ENCODE data around the gene SLC26A2.
A peak's percentile ranks its signal among the peaks of the same experiment; 100 is the strongest.

SLC26A2 gene

DNA sequence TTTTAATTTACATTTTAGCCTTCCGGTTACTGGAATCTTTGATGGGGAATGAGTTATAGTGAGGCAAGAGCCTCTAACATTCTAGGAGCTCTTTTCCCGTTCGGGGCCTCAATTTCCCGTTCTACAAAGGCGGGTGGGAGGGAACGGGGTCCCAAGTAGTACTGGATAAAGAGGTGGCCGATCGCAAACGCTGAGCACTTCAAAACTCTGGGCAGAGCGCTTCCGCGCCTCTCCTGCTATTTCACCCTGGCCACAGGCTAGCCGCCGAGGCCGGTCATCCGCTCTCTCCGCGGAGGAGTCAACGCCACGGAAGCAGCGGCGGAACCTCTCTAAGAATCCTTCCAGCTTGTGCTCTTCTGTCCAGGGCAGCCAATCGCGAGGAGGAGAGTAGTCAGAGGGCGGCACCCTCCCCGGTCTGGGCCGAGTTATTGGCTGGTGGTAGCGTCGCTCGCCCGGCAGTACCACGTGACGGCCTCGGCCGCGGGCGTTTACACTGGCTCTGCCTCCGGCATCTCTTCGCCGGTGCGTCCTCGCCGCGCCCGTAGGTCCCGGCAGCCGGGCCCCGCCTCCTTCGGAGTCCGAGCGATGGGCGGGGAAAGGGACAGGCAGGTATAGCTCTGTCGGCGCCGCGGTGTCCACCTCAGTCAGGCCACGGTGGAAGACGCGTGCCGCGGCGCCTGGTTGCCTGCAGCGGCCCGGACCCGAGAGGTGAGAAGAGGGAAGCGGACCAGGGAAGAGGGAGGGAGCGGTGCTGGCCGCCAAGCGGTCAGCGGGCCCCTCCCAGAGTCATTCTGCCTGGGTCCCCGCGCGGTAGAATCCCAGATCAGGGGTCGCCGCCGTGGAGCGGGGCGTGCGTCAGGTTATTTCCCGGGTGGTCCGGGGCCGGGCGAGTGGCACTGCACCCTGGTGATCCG, at the start of gene SLC26A2:
SLC26A2 (plus strand) TSS at position 487 of the 914 bp plus-strand sequence. CDS start 16,895 bp downstream, outside the sequence.
- DNase-seq (ENCODE audit: low read depth): peak; percentile 99

DNA sequence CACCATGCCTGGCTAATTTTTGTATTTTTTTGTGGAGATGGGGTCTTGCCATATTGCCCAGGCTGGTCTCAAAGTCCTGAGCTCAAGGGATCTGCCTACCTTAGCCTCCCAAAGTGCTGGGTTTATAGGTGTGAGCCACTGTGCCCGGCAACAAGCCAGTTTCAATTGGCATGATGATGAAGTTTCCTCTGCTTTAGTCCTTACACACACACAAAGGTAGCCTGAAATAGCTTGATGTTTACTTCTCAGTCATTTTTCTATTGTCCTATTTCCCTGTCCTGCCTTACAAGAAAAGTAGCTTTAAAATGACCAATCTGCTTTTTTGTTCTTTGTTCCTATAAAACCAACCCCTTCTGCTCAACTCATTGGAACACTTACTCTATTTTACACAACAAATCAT, 49.5 kb upstream of the SLC26A2 start:
- no peak for DNase-seq (ENCODE audit: low read depth)

DNA sequence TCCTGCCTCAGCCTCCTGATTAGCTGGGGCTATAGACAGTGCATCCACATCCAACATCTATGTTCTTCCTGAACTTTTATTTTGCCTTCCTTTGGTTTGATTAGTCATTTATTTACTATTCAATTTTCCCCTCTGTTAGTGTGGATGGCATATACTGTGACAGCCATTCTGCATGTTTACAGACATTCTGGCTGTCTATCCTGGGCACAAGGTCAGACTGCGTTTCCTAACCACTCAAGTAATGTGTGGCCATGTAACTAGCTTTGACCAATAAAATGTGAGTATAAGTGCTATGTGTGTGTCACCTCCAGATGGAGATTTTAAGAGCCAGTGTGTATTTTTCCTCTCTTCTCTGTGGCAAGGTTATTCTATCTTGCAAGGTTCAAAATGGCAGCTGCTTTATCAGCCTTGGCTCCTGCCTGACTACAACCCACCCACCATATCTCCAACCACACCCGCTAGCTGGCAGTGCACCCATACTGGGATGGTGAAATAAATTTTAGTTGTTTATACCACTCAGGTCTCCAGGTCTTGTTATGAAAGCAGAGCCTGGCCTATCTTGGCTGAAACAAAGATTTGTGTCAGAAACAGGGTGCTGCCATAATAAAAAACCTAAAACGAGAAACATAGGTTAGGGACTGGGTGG, 48.2 kb upstream of the SLC26A2 start:
- DNase-seq (ENCODE audit: low read depth): no peak

DNA sequence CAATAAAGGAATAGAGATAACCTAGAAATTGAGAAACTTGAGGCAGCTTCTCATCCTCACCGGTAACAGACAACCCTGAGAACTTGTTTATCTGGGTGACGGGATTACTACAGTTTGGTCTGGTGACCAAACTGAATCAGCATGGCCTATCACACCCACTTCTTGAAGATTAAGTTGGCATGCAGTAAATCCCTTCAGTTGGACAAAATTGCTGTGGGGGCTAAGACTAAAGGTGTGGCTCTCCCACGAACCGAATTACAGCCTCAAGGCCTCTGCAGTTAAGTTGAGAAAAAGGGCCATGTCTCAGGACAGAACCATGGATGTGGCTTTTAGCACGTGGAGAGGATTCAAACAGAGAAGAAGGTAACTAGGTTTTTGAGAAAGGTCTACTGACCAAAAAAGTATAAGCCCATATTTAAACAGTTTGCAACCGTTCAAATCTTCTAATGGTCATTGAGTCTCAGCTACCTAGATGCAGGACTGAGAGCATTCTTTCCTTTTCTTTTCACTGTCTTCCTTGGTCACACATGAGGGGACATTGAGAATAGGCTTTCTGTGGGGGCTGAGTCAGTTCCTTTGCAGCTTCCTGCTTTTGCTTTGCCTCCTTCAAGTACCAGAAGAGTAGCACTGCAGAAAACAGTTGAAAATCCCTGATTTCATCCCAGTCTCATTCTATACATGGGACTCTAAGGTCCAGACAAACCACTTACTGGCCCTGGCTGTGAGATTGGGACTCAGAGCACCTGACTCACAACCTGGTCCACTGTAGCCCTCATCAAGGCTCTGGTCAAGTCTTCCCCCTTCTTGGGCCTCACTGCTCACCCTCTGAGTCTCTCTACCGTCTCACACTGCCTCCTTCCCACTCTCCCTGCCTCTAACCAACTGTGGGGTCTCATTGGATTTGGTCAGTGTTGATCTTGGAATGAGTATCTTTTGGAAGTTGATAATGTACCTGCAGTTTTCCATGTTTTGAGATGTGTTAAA, 46.8 kb upstream of the SLC26A2 start:
- DNase-seq (ENCODE audit: low read depth): no peak

DNA sequence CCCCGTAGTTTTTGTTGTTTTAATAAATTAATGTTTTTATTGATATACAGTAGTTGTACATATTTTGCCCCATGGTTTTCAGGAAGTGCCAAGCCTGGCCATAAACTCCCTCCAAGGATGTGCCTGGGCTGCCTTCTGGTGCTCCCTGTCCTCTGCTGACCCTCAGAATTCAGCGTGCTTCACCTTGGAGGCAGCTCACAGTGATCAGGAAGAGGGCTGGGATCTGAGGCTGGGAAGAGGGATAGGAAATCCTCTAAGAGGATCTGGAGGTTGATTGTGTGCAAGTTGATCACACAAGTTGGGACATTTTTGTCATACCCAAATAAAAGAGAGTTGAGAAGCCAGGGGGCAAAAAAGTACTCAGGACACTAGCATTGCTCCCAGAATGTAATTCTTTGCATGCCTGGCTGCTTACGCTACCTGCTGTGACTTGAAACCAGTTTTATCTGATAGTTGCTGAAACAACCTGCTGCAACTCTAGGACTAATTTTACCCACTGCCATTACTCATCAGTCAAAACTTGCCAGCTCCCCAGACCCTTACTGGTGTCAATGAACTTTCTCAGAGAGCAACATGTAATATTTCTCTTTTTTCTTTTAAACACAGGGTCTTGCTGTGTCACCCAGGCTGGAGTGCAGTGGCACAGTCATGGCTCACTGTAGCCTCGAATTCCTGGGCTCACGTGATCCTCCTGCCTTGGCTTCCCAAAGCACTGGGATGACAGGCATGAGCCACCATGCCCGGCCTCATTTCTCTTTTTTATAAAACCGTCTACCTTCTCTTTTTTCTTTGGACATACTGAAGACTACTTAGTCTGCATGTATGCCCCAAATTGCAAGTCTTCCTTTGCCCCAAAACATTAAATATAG, 44.9 kb upstream of the SLC26A2 start:
- DNase-seq (ENCODE audit: low read depth): peak; percentile 54

DNA sequence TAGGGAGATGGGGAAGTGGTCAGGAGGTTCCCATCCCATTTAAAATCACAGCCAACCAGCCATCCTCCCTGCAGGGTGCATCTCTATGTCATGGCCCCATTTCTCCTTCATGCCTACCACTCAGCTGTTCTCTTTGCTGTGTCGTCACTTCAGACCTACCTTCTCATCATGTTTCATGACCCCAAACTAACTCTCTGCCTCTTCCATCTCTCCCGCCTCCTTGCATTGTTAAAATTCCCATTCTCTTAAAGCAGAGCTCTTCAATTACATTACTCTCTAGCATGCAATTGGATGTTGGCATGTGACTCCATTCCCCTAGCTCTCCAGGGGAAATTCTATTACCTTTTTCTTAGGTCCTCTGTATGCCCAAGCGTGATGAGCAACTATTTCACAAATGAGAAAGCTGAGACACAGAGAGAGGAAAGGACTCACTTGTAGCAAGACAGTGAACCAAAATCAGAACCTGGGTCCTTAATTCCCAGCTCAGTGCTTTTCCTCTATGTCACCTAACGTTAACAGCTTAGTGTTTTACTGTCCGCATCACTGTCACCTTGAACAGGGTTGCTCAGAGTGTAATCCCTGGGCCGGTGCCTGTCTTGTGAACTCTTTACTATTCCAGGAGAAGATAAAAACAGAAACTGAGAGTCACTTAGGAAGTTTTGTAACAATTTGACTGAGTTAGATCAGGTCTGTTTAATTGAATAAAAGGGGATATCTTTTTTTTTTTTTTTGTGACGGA, 44.1 kb upstream of the SLC26A2 start:
- DNase-seq (ENCODE audit: low read depth): no peak

DNA sequence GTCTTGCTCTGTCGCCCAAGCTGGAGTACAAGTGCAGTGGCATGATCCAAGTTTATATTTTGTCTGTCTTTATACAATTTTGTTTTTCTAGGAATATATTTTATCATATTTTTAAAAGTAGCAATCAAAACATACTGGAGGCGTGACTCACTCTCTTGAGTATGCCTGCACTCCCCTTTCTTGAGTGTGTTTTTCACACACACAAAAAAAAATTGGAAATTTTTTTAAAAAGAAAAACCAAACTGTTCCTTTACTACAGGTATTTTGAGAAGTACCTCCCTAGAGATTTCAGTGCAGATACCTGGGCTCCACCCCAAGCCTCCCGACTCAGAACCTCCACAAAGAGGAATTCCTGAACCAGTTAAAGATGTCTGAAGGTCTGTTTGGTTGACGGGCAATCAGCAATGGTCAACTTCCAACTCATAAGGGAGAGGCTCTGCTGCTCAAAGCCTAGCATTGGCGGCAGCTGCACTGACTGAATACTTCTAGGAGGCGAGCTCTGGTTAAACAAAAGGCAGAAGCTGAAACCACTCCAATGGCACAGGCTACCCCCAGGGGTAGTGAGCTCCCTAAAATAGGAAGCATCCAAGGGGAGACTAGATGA, 43.4 kb upstream of the SLC26A2 start:
- DNase-seq (ENCODE audit: low read depth): peak; percentile 51

DNA sequence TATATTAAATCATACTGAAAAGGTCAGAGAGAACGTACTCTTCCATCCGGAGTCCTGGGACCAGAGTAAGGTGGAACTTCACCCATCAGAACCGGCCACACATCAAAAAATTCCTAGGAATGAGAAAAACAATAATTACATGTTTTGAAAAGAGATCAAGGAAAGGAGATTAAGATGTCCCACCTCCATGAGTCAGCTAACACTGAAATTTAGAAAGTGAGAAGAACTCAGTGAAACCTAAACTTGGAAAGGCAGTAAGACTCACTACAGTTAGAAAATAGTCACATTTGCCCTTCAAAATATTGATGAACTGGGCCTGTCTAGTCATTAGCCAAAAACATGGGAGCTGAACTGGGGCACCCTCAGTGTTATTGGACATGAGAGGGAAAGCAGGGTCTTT, 39.0 kb upstream of the SLC26A2 start:
- DNase-seq (ENCODE audit: low read depth): no peak

DNA sequence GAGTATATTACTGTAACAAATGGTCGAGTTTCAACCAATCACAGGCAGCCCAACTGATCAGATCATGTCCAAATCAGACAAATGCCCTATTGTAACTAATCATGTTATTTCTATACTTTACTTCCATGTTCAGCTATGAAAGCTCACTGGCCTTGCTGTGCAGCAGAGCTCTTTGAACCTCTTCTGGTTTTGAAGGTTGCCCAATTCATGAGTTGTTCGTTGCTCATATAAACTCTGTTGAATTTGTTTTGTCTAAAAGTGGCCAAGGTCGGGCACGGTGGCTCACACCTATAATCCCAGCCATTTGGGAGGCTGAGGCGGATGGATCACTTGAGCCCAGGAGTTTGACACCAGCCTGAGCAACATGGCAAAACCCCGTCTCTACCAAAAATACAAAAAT, 37.6 kb upstream of the SLC26A2 start:
- DNase-seq (ENCODE audit: low read depth): no peak

DNA sequence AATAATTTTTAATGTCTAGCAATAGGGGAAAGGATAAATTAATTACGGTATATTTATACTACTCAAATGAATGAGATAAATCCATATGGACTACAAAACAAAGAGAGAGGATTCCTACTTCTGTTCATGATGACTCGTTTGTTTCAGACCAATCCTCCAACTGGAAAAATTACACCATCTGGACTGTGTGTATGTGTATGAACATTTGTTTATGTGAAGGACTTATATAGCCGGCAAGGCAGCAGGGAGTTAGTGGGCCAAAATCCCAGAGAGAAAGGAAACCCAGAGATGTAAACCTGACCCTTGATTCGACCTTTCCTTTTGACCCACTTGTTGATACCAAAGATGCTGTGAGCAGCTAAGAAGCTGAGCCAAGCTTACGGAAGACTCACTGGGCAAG, 36.1 kb upstream of the SLC26A2 start:
- DNase-seq (ENCODE audit: low read depth): peak; percentile 58

DNA sequence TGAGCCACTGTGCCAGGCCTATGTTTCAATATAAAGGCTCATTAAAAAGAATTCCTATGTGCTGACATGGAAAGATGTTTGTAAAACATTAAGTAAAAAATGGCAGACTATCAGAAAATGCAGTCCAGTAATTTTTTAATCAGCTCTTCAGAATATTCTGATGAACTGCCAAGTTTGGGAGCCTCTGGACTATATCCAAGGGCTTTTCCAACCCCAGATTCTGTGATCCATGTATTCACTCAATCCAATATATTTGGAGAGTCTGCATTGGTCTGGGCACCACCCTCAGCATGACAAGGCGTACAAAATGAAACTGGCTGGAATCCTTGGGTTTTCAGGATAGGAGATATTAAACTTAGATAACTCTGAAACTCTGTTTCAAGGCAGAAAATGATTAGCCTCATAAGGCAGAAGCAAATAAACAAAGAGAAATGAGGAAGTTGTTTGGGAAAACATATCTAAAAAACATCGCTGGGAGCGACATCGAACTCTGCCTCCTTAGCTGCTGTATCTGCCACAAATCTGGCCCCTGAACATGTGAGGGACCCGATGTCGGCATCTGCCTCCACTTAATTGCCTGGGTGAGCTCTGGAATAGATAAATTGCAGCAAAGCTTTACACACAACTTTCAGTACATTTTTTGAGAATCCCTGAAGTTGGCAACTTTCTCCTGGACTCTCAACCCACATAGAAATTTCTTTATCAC, 30.4 kb upstream of the SLC26A2 start:
- DNase-seq (ENCODE audit: low read depth): no peak

DNA sequence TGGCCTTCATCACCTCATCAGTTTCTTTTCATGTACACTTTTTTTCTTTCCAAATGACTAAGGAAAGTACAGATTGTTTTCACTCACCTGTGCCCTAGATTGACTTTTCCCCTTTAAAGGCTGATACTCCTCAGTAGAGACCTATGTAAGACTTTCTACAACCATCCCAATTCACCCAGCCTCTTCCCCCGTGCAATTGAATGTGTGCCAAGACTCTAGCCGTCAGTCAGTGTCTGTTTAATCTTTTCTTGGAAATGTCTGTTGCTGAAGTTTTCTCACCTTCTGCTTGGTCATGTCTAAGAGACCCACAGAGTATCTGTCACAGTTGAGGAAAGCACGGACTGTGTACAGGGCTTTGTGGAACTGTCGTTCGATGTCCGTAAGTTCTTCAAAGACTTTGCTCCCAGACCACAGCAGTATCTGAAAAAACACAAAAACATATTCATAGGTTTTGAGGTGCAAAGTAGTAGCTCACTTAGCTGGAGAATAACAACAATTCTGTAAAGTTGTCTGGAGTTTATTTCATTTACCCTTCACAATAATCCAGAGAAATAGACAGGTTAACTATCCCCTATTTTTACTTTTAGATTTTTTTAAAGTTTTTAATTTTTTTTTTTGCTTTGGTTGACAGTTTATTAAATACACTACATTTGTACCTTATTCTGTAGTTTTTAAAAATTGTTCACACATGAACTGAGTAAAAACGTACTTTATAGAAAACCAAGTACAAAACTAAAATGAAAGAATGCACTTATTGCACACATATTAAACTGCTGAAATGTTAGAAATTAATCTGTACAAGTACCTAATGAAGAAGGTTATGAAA, 29.6 kb upstream of the SLC26A2 start:
- DNase-seq (ENCODE audit: low read depth): no peak

DNA sequence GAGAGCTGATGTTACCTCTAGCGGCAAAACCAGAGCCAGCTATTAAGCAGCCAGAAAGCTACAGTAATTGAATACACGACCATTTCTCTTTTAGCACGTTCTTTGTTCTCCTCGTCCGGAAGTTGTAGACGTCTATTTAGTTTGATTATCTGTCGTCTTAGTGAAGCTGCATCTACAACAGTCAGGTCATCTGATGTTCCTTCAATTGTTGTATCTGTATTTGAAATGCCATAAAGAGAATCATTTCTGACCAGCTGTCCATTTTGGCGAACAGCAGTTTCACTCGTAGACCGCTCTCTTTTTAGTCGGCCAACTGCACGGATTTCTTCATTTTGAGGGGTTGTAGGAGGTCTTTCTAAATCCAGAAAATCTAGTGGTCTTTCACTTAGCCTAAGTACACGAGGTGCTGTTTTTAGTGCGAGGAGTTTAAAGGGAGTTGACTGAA, 28.5 kb upstream of the SLC26A2 start:
- no peak for DNase-seq (ENCODE audit: low read depth)

DNA sequence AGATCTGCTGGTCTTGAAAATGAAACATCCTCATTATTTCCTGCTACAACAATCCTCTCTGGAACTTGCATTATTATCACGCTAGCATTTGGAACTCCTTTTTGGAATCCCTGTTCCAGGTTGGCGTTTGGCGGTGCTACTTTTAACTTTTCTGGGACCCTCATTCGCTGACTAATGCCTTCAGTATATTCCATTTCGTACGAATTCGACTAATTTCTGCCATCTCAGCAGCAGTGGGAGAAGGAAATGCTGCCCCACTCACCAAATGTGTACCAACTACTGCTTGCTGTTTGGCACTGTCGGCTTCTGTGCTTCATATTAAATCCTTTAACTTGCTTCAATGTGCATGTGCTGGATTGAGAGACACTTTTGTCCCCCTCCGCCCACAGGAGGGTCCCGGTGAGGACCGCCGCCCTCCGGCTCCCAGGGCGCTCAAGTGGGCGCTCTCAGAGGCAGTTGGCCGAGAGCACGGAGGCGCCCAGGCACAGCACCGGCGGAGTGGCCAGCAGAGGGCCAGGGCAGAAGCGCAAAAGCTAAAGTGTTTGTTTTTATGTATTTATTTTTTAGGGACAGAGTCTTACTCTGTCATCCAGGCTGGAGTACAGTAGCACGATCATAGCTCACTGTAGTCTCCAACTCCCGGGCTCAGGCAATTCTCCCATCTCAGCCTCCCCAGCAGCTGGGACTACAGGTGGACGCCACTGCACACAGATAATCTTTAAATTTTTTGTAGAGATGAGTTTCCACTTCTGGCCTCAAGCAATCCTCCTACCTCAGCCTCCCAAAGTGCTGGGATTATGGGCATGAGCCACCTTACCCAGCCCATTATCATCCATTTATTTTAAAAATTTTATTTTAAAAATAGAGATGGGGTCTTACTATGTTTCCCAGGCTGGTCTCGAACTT, 27.9 kb upstream of the SLC26A2 start:
- DNase-seq (ENCODE audit: low read depth): no peak

DNA sequence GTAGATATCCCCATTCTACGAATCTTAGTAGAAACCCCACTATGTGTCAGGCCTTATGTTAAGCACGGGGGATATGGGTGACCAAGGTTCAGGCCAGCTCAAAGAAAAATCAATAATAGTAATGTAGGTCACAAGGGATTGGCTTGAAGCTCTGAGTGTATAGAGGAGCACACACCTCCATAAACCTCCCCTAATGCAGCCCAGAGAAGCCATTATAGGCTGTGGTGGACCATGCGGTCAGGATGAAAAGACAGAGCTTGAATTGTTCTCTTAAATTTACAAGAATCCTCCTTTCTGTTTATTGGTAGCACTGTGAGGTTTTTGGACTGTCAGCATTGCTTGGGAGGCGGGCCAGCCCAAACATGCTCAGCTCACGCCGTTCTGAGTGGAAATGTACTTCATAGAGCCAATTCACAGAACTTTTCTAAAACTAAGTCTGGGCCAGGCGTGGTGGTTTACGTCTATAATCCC, 25.1 kb upstream of the SLC26A2 start:
- no peak for DNase-seq (ENCODE audit: low read depth)

DNA sequence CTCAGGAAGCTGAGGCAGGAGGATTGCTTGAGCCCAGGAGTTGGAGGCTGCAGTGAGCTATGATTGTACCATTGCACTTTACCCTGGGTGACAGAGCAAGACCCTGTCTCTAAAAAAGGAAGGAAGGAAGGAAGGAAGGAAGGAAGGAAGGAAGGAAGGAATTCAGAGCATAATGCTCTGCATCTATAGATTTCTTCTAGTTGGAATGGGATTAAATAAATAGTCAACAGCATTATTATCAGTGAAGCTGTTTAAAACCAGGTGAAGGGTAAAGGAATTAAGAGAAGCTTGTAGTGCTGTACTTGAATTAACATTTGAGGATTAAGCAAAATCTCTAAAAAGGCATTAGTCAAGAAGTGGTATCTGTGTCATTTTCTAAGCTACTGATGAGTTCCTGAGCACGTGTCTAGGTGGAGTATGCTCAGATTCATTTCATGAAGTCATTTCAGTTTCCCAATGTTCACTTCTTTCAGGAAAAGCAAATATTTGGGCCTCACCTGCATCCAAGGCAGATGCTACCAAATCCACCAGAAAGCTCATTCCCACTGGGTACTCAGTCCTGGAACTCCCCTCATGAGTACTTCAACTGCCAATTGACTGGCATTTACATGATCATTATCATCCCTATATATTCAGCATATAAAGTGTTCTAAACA, 24.4 kb upstream of the SLC26A2 start:
- no peak for DNase-seq (ENCODE audit: low read depth)

DNA sequence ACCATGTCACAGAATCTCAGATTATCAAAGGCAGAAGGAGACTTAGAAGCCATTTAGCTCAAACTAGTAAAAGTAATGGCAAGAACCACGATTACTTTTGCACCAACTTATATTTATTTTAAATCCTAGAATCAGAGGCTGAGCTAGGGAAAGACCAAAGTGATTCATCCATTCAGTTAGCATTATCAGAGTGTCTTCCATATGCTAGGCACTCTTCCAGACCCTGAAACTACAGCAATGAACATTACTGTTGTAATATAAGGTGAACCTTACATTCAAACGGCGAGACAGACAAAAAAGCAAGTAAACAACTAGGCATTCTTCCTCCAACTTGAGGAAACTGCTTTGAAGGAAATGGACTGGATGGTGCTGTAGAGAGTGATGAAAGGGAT, 23.9 kb upstream of the SLC26A2 start:
- DNase-seq (ENCODE audit: low read depth): peak; percentile 67

Data from iris pigment epithelial cell (primary cell).